Omental fat pad (tissue), 4 donors: ENCODE measurements around the gene TXNDC2. TPM values are rescaled to one million over a fixed set of nuclear protein-coding genes. Genes with fewer than 3 reads are reported as not detected.

Source experiments
- ATAC-seq: fragments of 150-250 bp; one replicate; pipeline ENCODE4 v1.9.1; 2016; ENCODE audit warnings: mild to moderate bottlenecking, moderate library complexity; ENCODE audit not compliant: low FRiP score
- DNase-seq: peaks from one replicate; pipeline ENCODE4 v3.0.0-alpha.2; 2019; ENCODE audit warnings: low spot score
- CTCF ChIP-seq, 3 donors: fragments of 450-650 bp; IDR thresholded peaks; one replicate each; pipeline ENCODE4 v1.5.1; 2016 to 2017; ENCODE audit warnings: antibody characterized with exemption in 3 of 3, mild to moderate bottlenecking in 3 of 3, moderate library complexity in 2 of 3
- total RNA-seq, 4 donors: library from RNA; depleted of rRNA; stranded (reverse); fragments of >200 nt; gene quantifications; one replicate each; pipeline ENCODE4 v1.1.0, GENCODE V29; 2016

TXNDC2 gene
- total RNA-seq, 4 donors from 2014 or later = 0.24 to 0.44 TPM; not detected in 2

- no peak for TF ChIP-seq CTCF (IDR thresholded peaks at IDR 0.05)
- ATAC-seq (no peak), DNase-seq (no peak)
Measured at GRCh38 chr18:9926223-9926894, 40.6 kb downstream of the TXNDC2 start.

DNA sequence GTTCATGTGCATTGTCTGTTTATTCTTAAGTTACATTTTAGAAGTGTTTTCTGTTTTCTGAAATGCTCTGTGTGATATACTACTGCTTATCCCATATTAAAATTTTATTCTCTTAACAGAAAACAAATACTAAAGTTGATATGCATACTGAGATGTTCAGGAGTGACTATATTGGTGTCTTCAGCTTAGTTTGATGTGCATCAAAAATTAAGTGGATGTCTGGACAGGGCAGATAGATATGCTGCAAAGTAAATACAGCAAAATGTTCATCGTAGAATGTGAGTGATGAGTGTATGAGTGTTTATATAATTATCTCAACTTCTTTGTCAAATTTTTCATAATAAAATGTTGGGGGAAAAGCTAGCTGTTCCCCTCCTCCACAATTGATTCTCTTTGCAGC lies 41.2 kb downstream of the TXNDC2 start:
- ATAC-seq (no peak), DNase-seq (no peak)
- TF ChIP-seq CTCF (IDR thresholded peaks at IDR 0.05) = no peak

DNA sequence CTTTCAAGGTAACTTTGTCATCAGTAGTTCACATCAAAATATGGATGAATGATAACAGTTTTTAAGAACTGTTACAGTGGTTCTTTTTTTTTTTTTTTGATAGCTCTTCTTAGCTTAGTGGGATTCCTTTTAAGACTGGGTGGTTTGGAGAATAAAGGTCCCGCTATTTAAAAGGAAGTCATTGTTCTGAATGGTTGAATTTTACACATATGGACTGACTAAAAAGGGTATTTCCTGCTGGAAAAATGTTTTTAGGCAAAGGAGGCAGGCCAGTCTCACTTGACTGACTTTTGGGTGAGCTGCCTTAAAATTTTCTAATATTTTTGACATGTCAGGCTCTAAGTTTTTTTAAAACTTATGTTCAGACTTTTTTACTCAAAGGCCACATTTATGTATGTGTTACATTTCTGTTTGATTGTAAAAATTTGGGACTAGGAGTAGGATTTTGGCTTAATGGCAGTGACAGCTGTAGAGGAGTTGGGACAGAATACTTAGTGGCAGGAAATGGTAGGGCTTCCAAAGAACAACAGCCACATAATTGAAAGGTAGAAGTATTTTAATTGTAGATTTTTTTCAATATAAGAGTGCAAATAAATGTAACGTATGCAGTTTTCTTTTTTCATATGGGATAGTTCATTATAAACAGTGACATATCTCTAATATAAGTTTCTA lies 41.8 kb downstream of the TXNDC2 start:
- no peak for ATAC-seq
- no peak for TF ChIP-seq CTCF (IDR thresholded peaks at IDR 0.05)
- no peak for DNase-seq

DNA sequence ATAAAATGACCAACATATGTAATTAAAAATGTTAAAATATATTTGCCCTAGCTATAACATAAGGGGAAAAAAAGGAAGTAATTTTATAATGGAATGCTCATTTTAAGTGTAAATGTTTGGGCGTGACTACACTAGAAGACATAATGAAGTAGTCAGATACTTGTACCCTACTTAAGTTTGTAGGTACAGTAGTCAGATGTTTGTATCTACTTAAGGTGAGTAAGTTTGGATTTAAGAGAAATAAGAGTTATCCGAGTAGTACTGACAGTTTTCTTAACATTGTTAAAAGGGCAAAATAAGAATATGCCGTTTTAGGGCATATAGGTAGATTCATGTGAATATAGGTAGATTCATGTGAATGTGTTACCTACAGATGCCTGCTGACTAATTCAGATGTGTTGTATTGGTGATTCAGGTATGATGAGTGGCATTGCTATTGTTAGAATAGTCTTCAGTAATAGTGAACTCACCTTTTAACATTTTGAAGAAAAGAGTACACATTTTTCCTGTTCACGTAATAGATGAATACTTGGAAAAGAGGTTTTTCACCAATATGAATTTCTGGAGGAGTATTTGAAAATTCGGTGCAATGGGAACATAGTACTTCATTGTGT lies 43.0 kb downstream of the TXNDC2 start:
- ATAC-seq = no peak
- DNase-seq = no peak
- no peak for TF ChIP-seq CTCF (IDR thresholded peaks at IDR 0.05)

- ATAC-seq = no peak
- DNase-seq = no peak
- no peak for TF ChIP-seq CTCF (IDR thresholded peaks at IDR 0.05)
Measured at GRCh38 chr18:9930299-9930884, 44.6 kb downstream of the TXNDC2 start.

DNA sequence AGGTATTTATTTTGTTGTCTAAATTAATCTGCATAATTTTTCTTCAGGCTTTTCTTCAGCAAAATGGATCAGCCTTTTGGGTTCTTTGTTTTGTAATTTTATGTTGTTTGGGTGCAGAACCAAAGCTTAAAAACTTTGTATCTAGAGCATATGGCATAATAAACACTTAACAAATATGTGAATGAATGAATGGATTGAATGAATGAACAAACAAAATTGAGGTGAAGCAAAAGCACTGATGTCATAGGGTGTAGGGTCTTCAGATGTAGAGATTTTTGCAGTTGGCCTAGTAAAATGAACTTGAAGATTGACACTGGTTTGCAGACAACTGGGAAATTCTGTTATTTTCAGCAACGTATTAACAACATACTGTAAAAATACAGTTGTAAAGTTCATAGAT lies 45.4 kb downstream of the TXNDC2 start:
- no peak for TF ChIP-seq CTCF (IDR thresholded peaks at IDR 0.05)
- DNase-seq = no peak
- no peak for ATAC-seq
